GM12801 (cell line): Measurements from ENCODE around the gene PRKCG.

Experiments used
- CTCF ChIP-seq: IDR thresholded peaks from one replicate; pipeline ENCODE4 v1.5.1; 2011; ENCODE audit warnings: control low read depth; ENCODE audit not compliant: insufficient read length; ENCODE audit errors: extremely low read depth

The PRKCG gene

GRCh38 chr19:53898636-53899341, 16.8 kb downstream of the PRKCG start:
- TF ChIP-seq CTCF = no peak

- no peak for TF ChIP-seq CTCF
These were observed 18.3 kb downstream of the PRKCG start for GRCh38 chr19:53900191-53900860.

- no peak for TF ChIP-seq CTCF
These were observed 21.2 kb downstream of the PRKCG start for GRCh38 chr19:53903055-53903680.

- TF ChIP-seq CTCF = no peak
These were observed 22.9 kb downstream of the PRKCG start for GRCh38 chr19:53904909-53905308.

GRCh38 chr19:53905787-53906186, 23.8 kb downstream of the PRKCG start:
- TF ChIP-seq CTCF = no peak

- no peak for TF ChIP-seq CTCF
These were observed 24.5 kb downstream of the PRKCG start for GRCh38 chr19:53906211-53907192.

- TF ChIP-seq CTCF = no peak
These were observed 25.2 kb downstream of the PRKCG start for GRCh38 chr19:53907193-53907581.
